ENCODE measurements around the gene ARMC5.

ARMC5 gene

GRCh38 chr16:31461201-31461920 lies 2.1 kb downstream of the ARMC5 start:
- no peak overlapping the region for H3K27ac ChIP-seq (ENCODE audit: insufficient read depth, low read length, poor library complexity, severe bottlenecking)
- H3K9me3 ChIP-seq (ENCODE audit: control insufficient read depth, low read length), result no peaks in the 10 kb centered on the region
- no peaks in the 10 kb centered on the region for H3K27me3 ChIP-seq (replicated peaks; ENCODE audit: control insufficient read depth, insufficient read depth, low read length, poor library complexity, severe bottlenecking)
- H3K36me3 ChIP-seq (ENCODE audit: control insufficient read depth, insufficient read depth, low read length), result peaks cover 10% of the 10 kb centered on the region
- no peak overlapping the region for H3K4me3 ChIP-seq (ENCODE audit: insufficient read depth, low read depth, low read length, poor library complexity, severe bottlenecking)
- no peak for DNase-seq
- peaks cover 22% of the 10 kb centered on the region for H3K4me1 ChIP-seq (ENCODE audit: control insufficient read depth, insufficient read depth, low read length, poor library complexity, severe bottlenecking)

GRCh38 chr16:31461921-31462804 lies 2.9 kb downstream of the ARMC5 start:
- Histone ChIP-seq H3K9me3 (ENCODE audit: control insufficient read depth, low read length) (no peaks in the 10 kb centered on the region), H3K4me3 (ENCODE audit: insufficient read depth, low read depth, low read length, poor library complexity, severe bottlenecking) (no peak overlapping the region), H3K27ac (ENCODE audit: insufficient read depth, low read length, poor library complexity, severe bottlenecking) (no peak overlapping the region), H3K27me3 (replicated peaks; ENCODE audit: control insufficient read depth, insufficient read depth, low read length, poor library complexity, severe bottlenecking) (no peaks in the 10 kb centered on the region), H3K36me3 (ENCODE audit: control insufficient read depth, insufficient read depth, low read length) (peaks cover 10% of the 10 kb centered on the region), H3K4me1 (ENCODE audit: control insufficient read depth, insufficient read depth, low read length, poor library complexity, severe bottlenecking) (peaks cover 27% of the 10 kb centered on the region)
- no peak for DNase-seq

GRCh38 chr16:31464348-31464769 lies 5.1 kb downstream of the ARMC5 start:
- Histone ChIP-seq H3K27me3 (replicated peaks; ENCODE audit: control insufficient read depth, insufficient read depth, low read length, poor library complexity, severe bottlenecking) (no peaks in the 10 kb centered on the region), H3K4me1 (ENCODE audit: control insufficient read depth, insufficient read depth, low read length, poor library complexity, severe bottlenecking) (peaks cover 15% of the 10 kb centered on the region), H3K27ac (ENCODE audit: insufficient read depth, low read length, poor library complexity, severe bottlenecking) (no peak overlapping the region), H3K36me3 (ENCODE audit: control insufficient read depth, insufficient read depth, low read length) (peaks cover 10% of the 10 kb centered on the region), H3K9me3 (ENCODE audit: control insufficient read depth, low read length) (no peaks in the 10 kb centered on the region), H3K4me3 (ENCODE audit: insufficient read depth, low read depth, low read length, poor library complexity, severe bottlenecking) (no peak overlapping the region)
- no peak for DNase-seq

- H3K27ac ChIP-seq (ENCODE audit: insufficient read depth, low read length, poor library complexity, severe bottlenecking), result no peak overlapping the region
- peaks cover 15% of the 10 kb centered on the region for H3K4me1 ChIP-seq (ENCODE audit: control insufficient read depth, insufficient read depth, low read length, poor library complexity, severe bottlenecking)
- peaks cover 10% of the 10 kb centered on the region for H3K36me3 ChIP-seq (ENCODE audit: control insufficient read depth, insufficient read depth, low read length)
- DNase-seq, result no peak
- no peaks in the 10 kb centered on the region for H3K9me3 ChIP-seq (ENCODE audit: control insufficient read depth, low read length)
- H3K4me3 ChIP-seq (ENCODE audit: insufficient read depth, low read depth, low read length, poor library complexity, severe bottlenecking), result no peak overlapping the region
- no peaks in the 10 kb centered on the region for H3K27me3 ChIP-seq (replicated peaks; ENCODE audit: control insufficient read depth, insufficient read depth, low read length, poor library complexity, severe bottlenecking)
These were observed 5.5 kb downstream of the ARMC5 start for GRCh38 chr16:31464781-31465260.

- Histone ChIP-seq H3K4me3 (ENCODE audit: insufficient read depth, low read depth, low read length, poor library complexity, severe bottlenecking) (no peak overlapping the region), H3K4me1 (ENCODE audit: control insufficient read depth, insufficient read depth, low read length, poor library complexity, severe bottlenecking) (peaks cover 7% of the 10 kb centered on the region), H3K36me3 (ENCODE audit: control insufficient read depth, insufficient read depth, low read length) (peaks cover 10% of the 10 kb centered on the region), H3K27me3 (replicated peaks; ENCODE audit: control insufficient read depth, insufficient read depth, low read length, poor library complexity, severe bottlenecking) (no peaks in the 10 kb centered on the region), H3K27ac (ENCODE audit: insufficient read depth, low read length, poor library complexity, severe bottlenecking) (no peak overlapping the region), H3K9me3 (ENCODE audit: control insufficient read depth, low read length) (no peaks in the 10 kb centered on the region)
- no peak for DNase-seq
These were observed 6.6 kb downstream of the ARMC5 start for GRCh38 chr16:31465788-31466370.

GRCh38 chr16:31466381-31466841 lies 7.1 kb downstream of the ARMC5 start:
- DNase-seq, result no peak
- no peaks in the 10 kb centered on the region for H3K9me3 ChIP-seq (ENCODE audit: control insufficient read depth, low read length)
- H3K4me3 ChIP-seq (ENCODE audit: insufficient read depth, low read depth, low read length, poor library complexity, severe bottlenecking), result no peak overlapping the region
- peaks cover 10% of the 10 kb centered on the region for H3K36me3 ChIP-seq (ENCODE audit: control insufficient read depth, insufficient read depth, low read length)
- H3K4me1 ChIP-seq (ENCODE audit: control insufficient read depth, insufficient read depth, low read length, poor library complexity, severe bottlenecking), result peaks cover 7% of the 10 kb centered on the region
- no peaks in the 10 kb centered on the region for H3K27me3 ChIP-seq (replicated peaks; ENCODE audit: control insufficient read depth, insufficient read depth, low read length, poor library complexity, severe bottlenecking)
- H3K27ac ChIP-seq (ENCODE audit: insufficient read depth, low read length, poor library complexity, severe bottlenecking), result no peak overlapping the region

GRCh38 chr16:31467151-31467773 lies 8.0 kb downstream of the ARMC5 start:
- peaks cover 14% of the 10 kb centered on the region for H3K4me1 ChIP-seq (ENCODE audit: control insufficient read depth, insufficient read depth, low read length, poor library complexity, severe bottlenecking)

GRCh38 chr16:31467858-31468257 lies 8.6 kb downstream of the ARMC5 start:
- H3K9me3 ChIP-seq (ENCODE audit: control insufficient read depth, low read length), result no peaks in the 10 kb centered on the region
- H3K4me3 ChIP-seq (ENCODE audit: insufficient read depth, low read depth, low read length, poor library complexity, severe bottlenecking), result no peak overlapping the region
- peaks cover 7% of the 10 kb centered on the region for H3K27me3 ChIP-seq (replicated peaks; ENCODE audit: control insufficient read depth, insufficient read depth, low read length, poor library complexity, severe bottlenecking)
- peaks cover 4% of the 10 kb centered on the region for H3K36me3 ChIP-seq (ENCODE audit: control insufficient read depth, insufficient read depth, low read length)
- H3K27ac ChIP-seq (ENCODE audit: insufficient read depth, low read length, poor library complexity, severe bottlenecking), result no peak overlapping the region
- peaks cover 16% of the 10 kb centered on the region for H3K4me1 ChIP-seq (ENCODE audit: control insufficient read depth, insufficient read depth, low read length, poor library complexity, severe bottlenecking)
- no peak for DNase-seq

More at GRCh38 chr16:31467151-31467773, 8.0 kb downstream of the ARMC5 start:
- Histone ChIP-seq H3K4me3 (ENCODE audit: insufficient read depth, low read depth, low read length, poor library complexity, severe bottlenecking) (no peak overlapping the region), H3K27ac (ENCODE audit: insufficient read depth, low read length, poor library complexity, severe bottlenecking) (no peak overlapping the region), H3K27me3 (replicated peaks; ENCODE audit: control insufficient read depth, insufficient read depth, low read length, poor library complexity, severe bottlenecking) (peaks cover 3% of the 10 kb centered on the region), H3K36me3 (ENCODE audit: control insufficient read depth, insufficient read depth, low read length) (peaks cover 9% of the 10 kb centered on the region), H3K9me3 (ENCODE audit: control insufficient read depth, low read length) (no peaks in the 10 kb centered on the region)
- no peak for DNase-seq

- no peak for DNase-seq
- peaks cover 7% of the 10 kb centered on the region for H3K27me3 ChIP-seq (replicated peaks; ENCODE audit: control insufficient read depth, insufficient read depth, low read length, poor library complexity, severe bottlenecking)
These were observed 11.3 kb downstream of the ARMC5 start for GRCh38 chr16:31470615-31471014.

More at GRCh38 chr16:31470615-31471014, 11.3 kb downstream of the ARMC5 start:
- H3K4me3 ChIP-seq (ENCODE audit: insufficient read depth, low read depth, low read length, poor library complexity, severe bottlenecking), result no peak overlapping the region
- H3K27ac ChIP-seq (ENCODE audit: insufficient read depth, low read length, poor library complexity, severe bottlenecking), result no peak overlapping the region
- no peaks in the 10 kb centered on the region for H3K36me3 ChIP-seq (ENCODE audit: control insufficient read depth, insufficient read depth, low read length)
- peaks cover 16% of the 10 kb centered on the region for H3K4me1 ChIP-seq (ENCODE audit: control insufficient read depth, insufficient read depth, low read length, poor library complexity, severe bottlenecking)
- H3K9me3 ChIP-seq (ENCODE audit: control insufficient read depth, low read length), result no peaks in the 10 kb centered on the region

All from effector memory CD4-positive, alpha-beta T cell (primary cell).